HAP-1 (cell line): ENCODE data around the gene AOPEP.

Experiments used
- DNase-seq, 2 experiments: peaks; one replicate each; pipeline ENCODE4 v3.0.0-alpha.2; 2016 to 2020; ENCODE audit warnings: low spot score in 2 of 2
- H3K27me3 ChIP-seq: fragments of 250-450 bp; sonication (Bioruptor Pico); 2 replicates; pipeline ENCODE4 v1.5.1; 2020; ENCODE audit warnings: low read depth, mild to moderate bottlenecking, moderate library complexity
- H3K36me3 ChIP-seq: fragments of 250-450 bp; sonication (Bioruptor Pico); replicated peaks from 2 replicates; pipeline ENCODE4 v1.5.1; 2020; ENCODE audit warnings: mild to moderate bottlenecking
- H3K4me1 ChIP-seq: fragments of 250-450 bp; sonication (Bioruptor Pico); 2 replicates; pipeline ENCODE4 v1.5.1; 2020; ENCODE audit warnings: mild to moderate bottlenecking
- H3K4me3 ChIP-seq: fragments of 250-450 bp; sonication (Bioruptor Pico); 2 replicates; pipeline ENCODE4 v1.5.1; 2020; ENCODE audit warnings: mild to moderate bottlenecking, moderate library complexity
- H3K9me3 ChIP-seq: fragments of 250-450 bp; sonication (Bioruptor Pico); 2 replicates; pipeline ENCODE4 v1.5.1; 2020; ENCODE audit warnings: mild to moderate bottlenecking, moderate library complexity
- in situ Hi-C: fragments of 300-500 bp; cut with MboI; formaldehyde crosslinking; loops from 3 replicates; pipeline ENCODE4 v1.14.3; 2020; ENCODE audit warnings: low sequenced_read_pairs, inconsistent platforms, mixed read lengths

The AOPEP gene

GRCh38 chr9:95061916-95062595 is 335.6 kb downstream of the AOPEP start:
- in situ Hi-C loops = no loop called here
- Histone ChIP-seq H3K4me3 (no peak overlapping the region), H3K4me1 (peaks cover 6% of the 10 kb centered on the region; the same call in 1 of the 2 replicates), H3K27me3 (no peaks in the 10 kb centered on the region), H3K36me3 (peaks cover 9% of the 10 kb centered on the region; the same call in 1 of the 2 replicates), H3K9me3 (no peaks in the 10 kb centered on the region)
- DNase-seq = no peak

GRCh38 chr9:95062596-95063065 is 336.1 kb downstream of the AOPEP start:
- Histone ChIP-seq H3K36me3 (peaks cover 9% of the 10 kb centered on the region; the same call in 1 of the 2 replicates), H3K4me1 (peaks cover under 1% of the 10 kb centered on the region; the same call in 1 of the 2 replicates), H3K27me3 (no peaks in the 10 kb centered on the region), H3K9me3 (no peaks in the 10 kb centered on the region), H3K4me3 (no peak overlapping the region)
- DNase-seq = no peak
- in situ Hi-C loops = no loop called here

GRCh38 chr9:95063300-95063699 is 336.8 kb downstream of the AOPEP start:
- DNase-seq = no peak
- Histone ChIP-seq H3K4me1 (peaks cover 5% of the 10 kb centered on the region), H3K4me3 (no peak overlapping the region), H3K27me3 (no peaks in the 10 kb centered on the region), H3K36me3 (peaks cover 12% of the 10 kb centered on the region; the same call in 1 of the 2 replicates), H3K9me3 (no peaks in the 10 kb centered on the region)
- in situ Hi-C loops = no loop called here

GRCh38 chr9:95065224-95065623 is 338.7 kb downstream of the AOPEP start:
- H3K36me3 ChIP-seq = peaks cover 15% of the 10 kb centered on the region; the same call in 1 of the 2 replicates
- in situ Hi-C loops = no loop called here

GRCh38 chr9:95067057-95067456 is 340.6 kb downstream of the AOPEP start:
- in situ Hi-C loops = no loop called here
- no peak overlapping the region for H3K4me3 ChIP-seq
- no peaks in the 10 kb centered on the region for H3K27me3 ChIP-seq
- DNase-seq = no peak
- H3K9me3 ChIP-seq = no peaks in the 10 kb centered on the region
- peaks cover 15% of the 10 kb centered on the region; the same call in 1 of the 2 replicates for H3K36me3 ChIP-seq
- peaks cover 20% of the 10 kb centered on the region for H3K4me1 ChIP-seq

More at GRCh38 chr9:95065224-95065623, 338.7 kb downstream of the AOPEP start:
- H3K4me1 ChIP-seq = peaks cover 13% of the 10 kb centered on the region
- H3K27me3 ChIP-seq = no peaks in the 10 kb centered on the region
- no peak for DNase-seq
- H3K4me3 ChIP-seq = no peak overlapping the region
- H3K9me3 ChIP-seq = no peaks in the 10 kb centered on the region

- DNase-seq = no peak
- Histone ChIP-seq H3K4me1 (peaks cover 20% of the 10 kb centered on the region), H3K9me3 (no peaks in the 10 kb centered on the region), H3K36me3 (peaks cover 15% of the 10 kb centered on the region; the same call in 1 of the 2 replicates), H3K4me3 (no peak overlapping the region), H3K27me3 (no peaks in the 10 kb centered on the region)
- in situ Hi-C loops = no loop called here
Observed at GRCh38 chr9:95067897-95068296, 341.4 kb downstream of the AOPEP start.

GRCh38 chr9:95070549-95071021 is 344.1 kb downstream of the AOPEP start:
- H3K4me1 ChIP-seq = peaks cover 20% of the 10 kb centered on the region
- H3K27me3 ChIP-seq = no peaks in the 10 kb centered on the region
- peaks cover 11% of the 10 kb centered on the region; the same call in 1 of the 2 replicates for H3K36me3 ChIP-seq
- H3K4me3 ChIP-seq = no peak overlapping the region
- in situ Hi-C loops = no loop called here
- DNase-seq = no peak
- no peaks in the 10 kb centered on the region for H3K9me3 ChIP-seq

GRCh38 chr9:95071450-95071849 is 345.0 kb downstream of the AOPEP start:
- H3K4me3 ChIP-seq = no peak overlapping the region
- H3K36me3 ChIP-seq = peaks cover 6% of the 10 kb centered on the region; the same call in 1 of the 2 replicates
- H3K4me1 ChIP-seq = peaks cover 20% of the 10 kb centered on the region
- no peak for DNase-seq
- in situ Hi-C loops = no loop called here
- no peaks in the 10 kb centered on the region for H3K9me3 ChIP-seq
- H3K27me3 ChIP-seq = no peaks in the 10 kb centered on the region

- in situ Hi-C loops = no loop called here
- H3K36me3 ChIP-seq = peaks cover 6% of the 10 kb centered on the region; the same call in 1 of the 2 replicates
- H3K27me3 ChIP-seq = no peaks in the 10 kb centered on the region
- H3K4me1 ChIP-seq = peaks cover 20% of the 10 kb centered on the region
- no peak overlapping the region for H3K4me3 ChIP-seq
- no peaks in the 10 kb centered on the region for H3K9me3 ChIP-seq
- no peak for DNase-seq
Observed at GRCh38 chr9:95071925-95072324, 345.4 kb downstream of the AOPEP start.

- no peaks in the 10 kb centered on the region for H3K9me3 ChIP-seq
- H3K4me3 ChIP-seq = no peak overlapping the region
- in situ Hi-C loops = no loop called here
- DNase-seq = no peak
- no peaks in the 10 kb centered on the region for H3K27me3 ChIP-seq
- H3K4me1 ChIP-seq = peaks cover 17% of the 10 kb centered on the region
- H3K36me3 ChIP-seq = peaks cover 4% of the 10 kb centered on the region; the same call in 1 of the 2 replicates
Observed at GRCh38 chr9:95073042-95073607, 346.6 kb downstream of the AOPEP start.

GRCh38 chr9:95073918-95074317 is 347.4 kb downstream of the AOPEP start:
- in situ Hi-C loops = no loop called here
- Histone ChIP-seq H3K36me3 (no peaks in the 10 kb centered on the region), H3K4me1 (peaks cover 13% of the 10 kb centered on the region), H3K9me3 (no peaks in the 10 kb centered on the region), H3K27me3 (no peaks in the 10 kb centered on the region), H3K4me3 (no peak overlapping the region)
- no peak for DNase-seq

- Histone ChIP-seq H3K36me3 (no peaks in the 10 kb centered on the region), H3K9me3 (no peaks in the 10 kb centered on the region), H3K4me1 (peaks cover 13% of the 10 kb centered on the region), H3K4me3 (no peak overlapping the region), H3K27me3 (no peaks in the 10 kb centered on the region)
- in situ Hi-C loops = no loop called here
- no peak for DNase-seq
Observed at GRCh38 chr9:95074632-95075031, 348.1 kb downstream of the AOPEP start.

GRCh38 chr9:95075700-95076099 is 349.2 kb downstream of the AOPEP start:
- H3K4me3 ChIP-seq = no peak overlapping the region
- H3K4me1 ChIP-seq = peaks cover 2% of the 10 kb centered on the region
- no peaks in the 10 kb centered on the region for H3K9me3 ChIP-seq
- no peaks in the 10 kb centered on the region for H3K27me3 ChIP-seq
- in situ Hi-C loops = no loop called here
- no peak for DNase-seq
- no peaks in the 10 kb centered on the region for H3K36me3 ChIP-seq

GRCh38 chr9:95076696-95077052 is 350.2 kb downstream of the AOPEP start:
- no peaks in the 10 kb centered on the region for H3K4me1 ChIP-seq
- DNase-seq = no peak
- H3K36me3 ChIP-seq = peaks cover 2% of the 10 kb centered on the region
- in situ Hi-C loops = no loop called here
- H3K27me3 ChIP-seq = no peaks in the 10 kb centered on the region
- no peaks in the 10 kb centered on the region for H3K9me3 ChIP-seq
- H3K4me3 ChIP-seq = no peak overlapping the region
